NCI-H2029 (cell line): ENCODE measurements around the gene GPC4.
A peak's percentile ranks its signal among the peaks of the same experiment; 100 is the strongest.
"Not testable (repeated sequence)": the region's sequence is repeated elsewhere in the genome, so short reads cannot be mapped to it uniquely, and the experiment has no call there.

Experiments used
- DNase-seq: peaks from one replicate; lab custom pipeline; 2025; lab: John Stamatoyannopoulos, UW

Gene GPC4

GRCh38 chrX:133305348-133305747, 109.9 kb downstream of the GPC4 start:
- DNase-seq: no peak

GRCh38 chrX:133302775-133303445, 112.4 kb downstream of the GPC4 start:
- no peak for DNase-seq

GRCh38 chrX:133300591-133300990, 114.7 kb downstream of the GPC4 start:
- no peak for DNase-seq

- no peak for DNase-seq
Observed at GRCh38 chrX:133297284-133297683, 118.0 kb downstream of the GPC4 start.

GRCh38 chrX:133294126-133294525, 121.2 kb downstream of the GPC4 start:
- no peak for DNase-seq

GRCh38 chrX:133290076-133290475, 125.2 kb downstream of the GPC4 start:
- no peak for DNase-seq

- no peak for DNase-seq
Observed at GRCh38 chrX:133287860-133288259, 127.4 kb downstream of the GPC4 start.

GRCh38 chrX:133285341-133285740, 129.9 kb downstream of the GPC4 start:
- no peak for DNase-seq

- DNase-seq: not testable (repeated sequence)
Observed at GRCh38 chrX:133279112-133279730, 136.1 kb downstream of the GPC4 start.

- no peak for DNase-seq
Observed at GRCh38 chrX:133273180-133273579, 142.1 kb downstream of the GPC4 start.

- no peak for DNase-seq
Observed at GRCh38 chrX:133269168-133269567, 146.1 kb downstream of the GPC4 start.

GRCh38 chrX:133267621-133268020, 147.7 kb downstream of the GPC4 start:
- no peak for DNase-seq

- DNase-seq: no peak
Observed at GRCh38 chrX:133265331-133265730, 150.0 kb downstream of the GPC4 start.

GRCh38 chrX:133258481-133258880, 156.8 kb downstream of the GPC4 start:
- DNase-seq: no peak

GRCh38 chrX:133254666-133255065, 160.6 kb downstream of the GPC4 start:
- DNase-seq: peak; percentile 7

- no peak for DNase-seq
Observed at GRCh38 chrX:133251204-133251603, 164.1 kb downstream of the GPC4 start.

- DNase-seq: no peak
Observed at GRCh38 chrX:133250184-133251100, 164.8 kb downstream of the GPC4 start.
